GM12865 (cell line): Measurements from ENCODE around the gene SPHK2.
"Not testable (repeated sequence)": the region's sequence is repeated elsewhere in the genome, so short reads cannot be mapped to it uniquely, and the experiment has no call there.

ENCODE experiments used
- DNase-seq: peaks from one replicate; pipeline ENCODE4 v3.0.0; 2010; ENCODE audit warnings: low read depth
- H3K4me3 ChIP-seq: 2 replicates; pipeline ENCODE4 v1.5.1; 2011; ENCODE audit warnings: mild to moderate bottlenecking, low read depth, low read length, control low read depth
- CTCF ChIP-seq: IDR thresholded peaks from 2 replicates; pipeline ENCODE4 v1.5.1; 2011; ENCODE audit warnings: low read length, control low read depth, low read depth, inconsistent platforms; ENCODE audit not compliant: insufficient read depth; ENCODE audit errors: missing control alignments

Gene SPHK2, protein sequence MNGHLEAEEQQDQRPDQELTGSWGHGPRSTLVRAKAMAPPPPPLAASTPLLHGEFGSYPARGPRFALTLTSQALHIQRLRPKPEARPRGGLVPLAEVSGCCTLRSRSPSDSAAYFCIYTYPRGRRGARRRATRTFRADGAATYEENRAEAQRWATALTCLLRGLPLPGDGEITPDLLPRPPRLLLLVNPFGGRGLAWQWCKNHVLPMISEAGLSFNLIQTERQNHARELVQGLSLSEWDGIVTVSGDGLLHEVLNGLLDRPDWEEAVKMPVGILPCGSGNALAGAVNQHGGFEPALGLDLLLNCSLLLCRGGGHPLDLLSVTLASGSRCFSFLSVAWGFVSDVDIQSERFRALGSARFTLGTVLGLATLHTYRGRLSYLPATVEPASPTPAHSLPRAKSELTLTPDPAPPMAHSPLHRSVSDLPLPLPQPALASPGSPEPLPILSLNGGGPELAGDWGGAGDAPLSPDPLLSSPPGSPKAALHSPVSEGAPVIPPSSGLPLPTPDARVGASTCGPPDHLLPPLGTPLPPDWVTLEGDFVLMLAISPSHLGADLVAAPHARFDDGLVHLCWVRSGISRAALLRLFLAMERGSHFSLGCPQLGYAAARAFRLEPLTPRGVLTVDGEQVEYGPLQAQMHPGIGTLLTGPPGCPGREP

GRCh38 chr19:48618916-48619691 is at the start of gene SPHK2, which contains the start of gene RPL18:
SPHK2 (plus strand) TSS chr19:48619506; CDS start chr19:48620515, 1,009 bp downstream.
RPL18 (minus strand) TSS chr19:48619178; CDS start chr19:48619143, 35 bp downstream.
- H3K4me3 ChIP-seq = peak within 1 kb of the TSS; percentile 91
- no peak for TF ChIP-seq CTCF
- DNase-seq = peak; percentile 100

DNA sequence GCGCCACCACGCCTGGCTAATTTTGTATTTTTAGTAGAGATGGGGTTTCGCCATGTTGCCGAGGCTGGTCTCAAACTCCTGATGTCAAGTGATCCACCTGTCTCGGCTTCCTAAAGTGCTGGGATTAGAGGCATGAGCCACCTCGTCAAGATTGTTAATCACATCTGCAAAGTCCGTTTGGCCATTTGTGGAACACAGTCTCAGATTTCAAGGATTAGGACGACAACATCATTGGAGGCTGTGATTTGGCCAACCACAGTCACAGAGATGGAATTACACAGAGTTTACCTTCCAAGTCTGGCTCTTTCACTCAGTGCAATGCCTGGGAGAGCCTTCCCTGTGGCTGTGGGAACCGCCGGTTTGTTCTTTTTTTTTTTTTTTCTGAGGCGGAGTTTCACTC is 49.5 kb upstream of the SPHK2 start:
- TF ChIP-seq CTCF = no peak

DNA sequence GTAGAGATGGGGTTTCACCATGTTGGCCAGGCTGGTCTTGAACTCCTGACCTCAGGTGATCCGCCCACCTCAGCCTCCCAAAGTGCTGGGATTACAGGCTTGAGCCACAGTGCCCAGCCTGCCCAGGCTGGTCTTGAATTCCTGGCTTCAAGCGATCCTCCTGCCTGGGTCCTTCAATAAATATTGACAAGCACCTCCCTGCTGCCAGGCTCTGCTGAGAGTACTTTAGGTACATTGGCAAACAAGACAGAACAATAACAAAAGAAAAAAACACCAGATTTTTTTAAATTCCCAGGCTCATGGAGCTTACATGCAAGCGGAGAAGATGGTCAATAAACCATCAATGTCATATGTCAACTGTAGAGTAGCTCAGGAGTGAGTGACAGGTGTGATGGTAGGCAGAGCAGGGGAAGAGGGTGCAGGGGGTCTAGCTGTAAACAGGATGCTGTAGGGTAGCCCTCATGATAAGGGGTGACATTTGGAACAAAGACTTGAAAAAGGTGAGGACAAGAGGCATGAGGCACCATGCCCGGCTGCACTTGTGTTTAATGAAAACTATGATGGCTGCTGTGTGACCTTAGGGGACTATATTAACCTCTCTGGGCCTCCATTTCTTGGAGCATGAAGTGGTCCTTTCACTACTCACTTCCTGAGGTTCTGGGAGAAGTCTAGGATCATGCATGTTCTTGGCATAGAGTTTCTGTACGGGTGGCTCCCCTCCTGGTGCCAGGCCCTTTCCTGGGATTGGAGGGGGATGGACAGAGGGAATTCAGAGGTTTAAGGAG is 47.7 kb upstream of the SPHK2 start:
- no peak for DNase-seq
- H3K4me3 ChIP-seq = no peak overlapping the region
- TF ChIP-seq CTCF = no peak

More for the DNA sequence above, 49.5 kb upstream of the SPHK2 start:
- H3K4me3 ChIP-seq = no peak overlapping the region
- DNase-seq = no peak

DNA sequence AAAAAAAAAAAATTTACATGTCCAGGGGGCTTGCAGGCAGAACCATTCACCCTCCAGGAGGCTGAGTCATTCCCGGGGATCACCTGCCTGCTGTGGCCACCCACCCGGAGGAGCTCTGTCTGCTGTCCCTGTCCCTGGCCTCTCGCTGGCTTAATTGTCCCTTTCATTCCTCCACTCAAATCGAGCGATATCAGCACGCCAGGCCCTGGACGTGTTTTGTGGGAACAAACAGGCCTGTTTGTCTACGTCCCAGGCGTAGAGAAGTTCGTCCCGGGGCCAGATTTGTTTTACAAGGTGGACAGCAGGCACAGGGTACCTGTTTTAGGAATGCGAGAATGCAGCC is 46.2 kb upstream of the SPHK2 start:
- no peak overlapping the region for H3K4me3 ChIP-seq
- no peak for DNase-seq
- no peak for TF ChIP-seq CTCF

- no peak for DNase-seq
- no peak for TF ChIP-seq CTCF
- no peak overlapping the region for H3K4me3 ChIP-seq
These were observed 43.2 kb upstream of the SPHK2 start for GRCh38 chr19:48575931-48576622.

DNA sequence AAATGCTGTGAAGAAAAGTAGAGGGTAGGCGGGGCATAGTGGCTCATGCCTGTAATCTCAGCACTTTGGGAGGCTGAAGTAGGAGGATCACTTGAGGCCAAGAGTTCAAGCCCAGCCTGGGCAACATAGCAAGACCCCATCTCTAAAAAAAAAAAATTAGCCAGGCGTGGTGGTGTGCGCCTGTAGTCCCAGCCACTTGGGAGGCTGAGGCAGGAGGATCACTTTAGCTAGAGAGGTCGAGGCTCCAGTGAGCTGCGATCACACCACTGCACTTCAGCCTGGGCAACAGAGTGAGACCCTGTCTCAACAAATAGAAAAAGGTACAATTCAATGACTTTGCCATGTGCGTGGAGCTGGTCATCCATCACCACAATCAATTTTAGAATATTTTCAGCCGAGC is 41.4 kb upstream of the SPHK2 start:
- DNase-seq, H3K4me3 ChIP-seq: not testable (repeated sequence)
